CD14-positive monocyte (primary cell): ENCODE data around the gene VSIR. TPM values are rescaled to one million over a fixed set of nuclear protein-coding genes. Genes with fewer than 3 reads are reported as not detected.

Experiments
- DNase-seq, 3 donors: peaks; one replicate each; pipeline ENCODE4 v3.0.0-alpha.2; 2011 to 2022
- H2AFZ ChIP-seq: 2 replicates; pipeline ENCODE4 v1.6.0; 2012; ENCODE audit warnings: mild to moderate bottlenecking, low read depth, low read length, inconsistent platforms; ENCODE audit not compliant: insufficient read depth, poor library complexity, severe bottlenecking
- H3K27ac ChIP-seq, 2 donors: 1 replicate in 1 of 2; 2 replicates in 1 of 2; pipeline ENCODE4 v1.5.1; 2012 to 2013; ENCODE audit warnings: low read length in 2 of 2, control low read depth in 1 of 2, inconsistent platforms in 1 of 2, low read depth in 1 of 2, mild to moderate bottlenecking in 1 of 2
- H3K27me3 ChIP-seq, 2 donors: one replicate each; pipeline versions ENCODE4 v1.6.0 to v1.6.1; 2011 to 2013; ENCODE audit warnings: low read length in 2 of 2; ENCODE audit not compliant: control insufficient read depth in 2 of 2, insufficient read depth in 2 of 2
- H3K36me3 ChIP-seq, 2 donors: replicated peaks in 1 of 2; 1 replicate in 1 of 2; 2 replicates in 1 of 2; pipeline versions ENCODE4 v1.5.1 to v1.6.1; 2012 to 2013; ENCODE audit warnings: low read length in 2 of 2, control low read depth in 1 of 2, inconsistent platforms in 1 of 2, mild to moderate bottlenecking in 1 of 2; ENCODE audit not compliant: insufficient read depth in 2 of 2, control insufficient read depth in 1 of 2
- H3K4me1 ChIP-seq, 2 donors: 1 replicate in 1 of 2; 2 replicates in 1 of 2; pipeline versions ENCODE4 v1.5.1 to v1.6.1; 2012 to 2013; ENCODE audit warnings: low read length in 2 of 2, control low read depth in 1 of 2, inconsistent platforms in 1 of 2, mild to moderate bottlenecking in 1 of 2, moderate library complexity in 1 of 2; ENCODE audit not compliant: insufficient read depth in 2 of 2, control insufficient read depth in 1 of 2
- H3K4me2 ChIP-seq: replicated peaks from 2 replicates; pipeline ENCODE3; 2012; ENCODE audit warnings: low read length, moderate library complexity, mild to moderate bottlenecking; ENCODE audit not compliant: poor library complexity, severe bottlenecking; ENCODE audit errors: extremely low read depth
- H3K4me3 ChIP-seq, 3 experiments: fragments of 200-600 bp in 1 of 3; sonication (generic) in 1 of 3; replicated peaks in 1 of 3; 1 replicate in 2 of 3; 2 replicates in 1 of 3; pipeline ENCODE4 v1.5.1; 2011 to 2013; ENCODE audit warnings: low read length in 3 of 3, mild to moderate bottlenecking in 3 of 3, control low read depth in 2 of 3, low read depth in 2 of 3, inconsistent platforms in 1 of 3, moderate library complexity in 1 of 3
- H3K79me2 ChIP-seq: 2 replicates; pipeline ENCODE4 v1.6.0; 2012; ENCODE audit warnings: mild to moderate bottlenecking, control low read depth, inconsistent platforms, low read length, moderate library complexity; ENCODE audit not compliant: insufficient read depth
- H3K9ac ChIP-seq: 2 replicates; pipeline ENCODE4 v1.6.0; 2017; ENCODE audit warnings: low read length, mild to moderate bottlenecking; ENCODE audit not compliant: insufficient read depth, poor library complexity, severe bottlenecking
- H3K9me3 ChIP-seq, 2 donors: replicated peaks in 1 of 2; 1 replicate in 1 of 2; 2 replicates in 1 of 2; pipeline versions ENCODE4 v1.5.1 to v1.6.1; 2012 to 2013; ENCODE audit warnings: low read length in 2 of 2, control low read depth in 1 of 2; ENCODE audit not compliant: control insufficient read depth in 1 of 2, insufficient read depth in 1 of 2
- H4K20me1 ChIP-seq: 2 replicates; pipeline ENCODE4 v1.6.0; 2012; ENCODE audit warnings: mild to moderate bottlenecking, low read length, control low read depth, moderate library complexity; ENCODE audit not compliant: insufficient read depth
- H3K27ac Mint-ChIP-seq, 7 donors: one replicate each; pipeline ENCODE4 v1.8.0; 2020; ENCODE audit warnings: mild to moderate bottlenecking in 7 of 7, mixed read lengths in 7 of 7, moderate library complexity in 6 of 7, inconsistent platforms in 2 of 7
- H3K27me3 Mint-ChIP-seq, 3 donors: one replicate each; pipeline ENCODE4 v1.8.0; 2021 to 2022; ENCODE audit warnings: low read depth in 3 of 3, mild to moderate bottlenecking in 3 of 3, mixed read lengths in 3 of 3, moderate library complexity in 3 of 3, inconsistent platforms in 1 of 3
- H3K36me3 Mint-ChIP-seq, 2 donors: one replicate each; pipeline ENCODE4 v1.8.0; 2020; ENCODE audit warnings: mixed read lengths in 2 of 2, inconsistent platforms in 1 of 2, mild to moderate bottlenecking in 1 of 2
- H3K4me1 Mint-ChIP-seq: one replicate; pipeline ENCODE4 v1.8.0; 2020; ENCODE audit warnings: mild to moderate bottlenecking, mixed read lengths
- H3K4me3 Mint-ChIP-seq, 2 donors: one replicate each; pipeline ENCODE4 v1.8.0; 2020; ENCODE audit warnings: mild to moderate bottlenecking in 2 of 2, mixed read lengths in 2 of 2, moderate library complexity in 1 of 2
- H3K9me3 Mint-ChIP-seq, 7 donors: one replicate each; pipeline ENCODE4 v1.8.0; 2020 to 2022; ENCODE audit warnings: mixed read lengths in 7 of 7, mild to moderate bottlenecking in 6 of 7, moderate library complexity in 6 of 7, inconsistent platforms in 2 of 7
- CTCF ChIP-seq: fragments of 200-600 bp; IDR thresholded peaks from one replicate; pipeline ENCODE4 v1.8.0; 2022; ENCODE audit warnings: antibody characterized with exemption, mild to moderate bottlenecking
- WGBS: methylation state at CpG from one replicate; pipeline ENCODE4 v1.1.5; 2013; ENCODE audit warnings: missing lambda C conversion rate; ENCODE audit not compliant: insufficient coverage; 5-methylcytosine and 5-hydroxymethylcytosine counted together
- intact Hi-C, 2 donors: fragments of 100-400 bp; cut with micrococcal nuclease; formaldehyde crosslinking; loops; one replicate each; pipeline versions ENCODE4 v1.15.0 to v1.15.1; 2023
- polyA plus RNA-seq, 3 donors: library from polyadenylated mRNA; depleted of rRNA in 1 of 3; unstranded in 2 of 3; stranded (reverse) in 1 of 3; fragments of 300-500 nt in 2 of 3; fragments of >200 nt in 1 of 3; fragmentation: Illumina TruSeq in 2 of 3; gene quantifications; 1 replicate in 2 of 3; 2 replicates in 1 of 3; pipeline ENCODE4 v1.2.3, GENCODE V29; 2012 to 2021

VSIR gene
- polyA plus RNA-seq, 3 donors, result 635 to 1,133 (median 801) TPM

GRCh38 chr10:71753091-71753959 is 20.0 kb downstream of the VSIR start:
- H3K4me1 Mint-ChIP-seq, result peaks cover 97% of the 10 kb centered on the region
- H3K4me3 Mint-ChIP-seq, result peak overlapping the region; percentile 56 to 81
- H3K9me3 ChIP-seq, result no peaks in the 10 kb centered on the region
- no peak overlapping the region for H2AFZ ChIP-seq
- H3K27ac ChIP-seq, result peak overlapping the region; percentile 82 to 83
- H3K4me2 ChIP-seq, result peak overlapping the region; percentile 58
- 73% methylated on average over 8 of the region's 15 CpGs for WGBS
- peaks cover 100% of the 10 kb centered on the region in 2 donors for H3K4me1 ChIP-seq
- intact Hi-C loops, result loop anchor here (2.0 to 5.0 kb wide), 2 partner anchors 17 to 134 kb away; no protein-coding TSS in a partner anchor
- peaks cover 0 to 2% (median 0%) of the 10 kb centered on the region in 3 donors for H3K27me3 Mint-ChIP-seq
- peak; percentile 95 to 98 (median 97) for DNase-seq
- H3K36me3 ChIP-seq, result peaks cover 75 to 85% of the 10 kb centered on the region in 2 donors
- no peak overlapping the region for H3K9ac ChIP-seq
- peaks cover 91% of the 10 kb centered on the region for H4K20me1 ChIP-seq
- H3K4me3 ChIP-seq, result peak overlapping the region in 1 of 3 experiments; percentile 64
- peaks cover 68% of the 10 kb centered on the region for H3K79me2 ChIP-seq
- TF ChIP-seq CTCF, result no peak
- peaks cover 0 to 2% (median 0%) of the 10 kb centered on the region in 7 donors for H3K9me3 Mint-ChIP-seq
- peak overlapping the region; percentile 91 to 96 (median 95) for H3K27ac Mint-ChIP-seq
- H3K36me3 Mint-ChIP-seq, result peaks cover 77 to 92% of the 10 kb centered on the region in 2 donors
- H3K27me3 ChIP-seq, result no peaks in the 10 kb centered on the region

- H3K4me3 Mint-ChIP-seq, result peak overlapping the region; percentile 56 to 81
- H3K27me3 Mint-ChIP-seq, result peaks cover 0 to 2% (median 0%) of the 10 kb centered on the region in 3 donors
- Histone ChIP-seq H3K4me1 (peaks cover 100% of the 10 kb centered on the region in 2 donors), H3K4me2 (peak overlapping the region; percentile 58), H3K9me3 (no peaks in the 10 kb centered on the region), H2AFZ (no peak overlapping the region), H3K9ac (no peak overlapping the region), H3K27me3 (no peaks in the 10 kb centered on the region), H4K20me1 (peaks cover 91% of the 10 kb centered on the region), H3K4me3 (peak overlapping the region in 1 of 3 experiments; percentile 64), H3K27ac (peak overlapping the region; percentile 82 to 83), H3K36me3 (peaks cover 67 to 77% of the 10 kb centered on the region in 2 donors), H3K79me2 (peaks cover 60% of the 10 kb centered on the region)
- no peak for DNase-seq
- TF ChIP-seq CTCF, result no peak
- peaks cover 72 to 89% of the 10 kb centered on the region in 2 donors for H3K36me3 Mint-ChIP-seq
- H3K9me3 Mint-ChIP-seq, result peaks cover 0 to 2% (median 0%) of the 10 kb centered on the region in 7 donors
- 30% methylated on average over 6 of the region's 8 CpGs for WGBS
- intact Hi-C loops, result loop anchor here (2.0 to 5.0 kb wide), 2 partner anchors 18 to 135 kb away; no protein-coding TSS in a partner anchor
- peak overlapping the region; percentile 91 to 96 (median 95) for H3K27ac Mint-ChIP-seq
- H3K4me1 Mint-ChIP-seq, result peaks cover 97% of the 10 kb centered on the region
Observed at GRCh38 chr10:71752391-71753090, 20.8 kb downstream of the VSIR start.
